ENCODE measurements around the gene FILIP1L. TPM values are rescaled to one million over a fixed set of nuclear protein-coding genes. Genes with fewer than 3 reads are reported as not detected.
A peak's percentile ranks its signal among the peaks of the same experiment; 100 is the strongest.

Gene FILIP1L
- total and polyA plus RNA-seq, 2 of the 4 experiments (the other 2 are of a cell fraction): 11.5 to 19.9 TPM

- intact Hi-C loops (cut with micrococcal nuclease): no loop called here
- BruUV-seq (replicated peaks): no TSS peak
- TF ChIP-seq USF2 (IDR thresholded peaks at IDR 0.05; ENCODE audit: low read depth, low read length) (no peak), CTCF (conservative IDR thresholded peaks at IDR 0.05; ENCODE audit: low read depth, low read length) (no peak), NFE2L2 (IDR thresholded peaks at IDR 0.05; ENCODE audit: low read depth, low read length) (no peak), MAFK (IDR thresholded peaks at IDR 0.05; ENCODE audit: low read depth, low read length) (no peak), CEBPB (IDR thresholded peaks at IDR 0.05; ENCODE audit: low read depth, low read length) (no peak), ELK1 (IDR thresholded peaks at IDR 0.05; ENCODE audit: borderline replicate concordance, low read depth, low read length) (no peak), MXI1 (IDR thresholded peaks at IDR 0.05; ENCODE audit: borderline replicate concordance, low read depth, low read length) (no peak), RFX5 (IDR thresholded peaks at IDR 0.05; ENCODE audit: low read depth, low read length) (no peak), RAD21 (IDR thresholded peaks at IDR 0.05; ENCODE audit: low read length) (no peak), CHD1 (IDR thresholded peaks at IDR 0.05; ENCODE audit: low read depth, low read length) (no peak), RCOR1 (IDR thresholded peaks at IDR 0.05; ENCODE audit: insufficient replicate concordance, low read length) (no peak), BHLHE40 (IDR thresholded peaks at IDR 0.05; ENCODE audit: low read depth, low read length) (no peak), POLR2A (IDR thresholded peaks at IDR 0.05; ENCODE audit: low read depth, low read length) (no peak), SMC3 (IDR thresholded peaks at IDR 0.05; ENCODE audit: low read depth, low read length) (no peak), FOS (IDR thresholded peaks at IDR 0.05; ENCODE audit: low read depth, low read length) (no peak), MAZ (IDR thresholded peaks at IDR 0.05; ENCODE audit: borderline replicate concordance, low read depth, low read length) (no peak)
These were observed 13.9 kb downstream of the FILIP1L start for GRCh38 chr3:100100425-100100824.

More at GRCh38 chr3:100100425-100100824, 13.9 kb downstream of the FILIP1L start:
- in situ Hi-C loops (cut with MboI; ENCODE audit: low sequenced_read_pairs): no loop called here
- Histone ChIP-seq H4K8ac (ENCODE audit: low read depth in 2 of 2, low read length in 2 of 2) (peak overlapping the region in 1 of 2 experiments; percentile 22; a peak in 2 of 4 replicates), H3K9me3 (ENCODE audit: control insufficient read depth, insufficient read depth, low read length) (no peaks in the 10 kb centered on the region), H4K5ac (ENCODE audit: low read depth, low read length) (no peak overlapping the region), H2AK5ac (ENCODE audit: low read depth, low read length) (no peak overlapping the region), H3K27me3 (ENCODE audit: control insufficient read depth, insufficient read depth, low read length) (no peaks in the 10 kb centered on the region), H3K56ac (ENCODE audit: extremely low read depth, insufficient read depth, low read length) (no peak overlapping the region), H2BK20ac (ENCODE audit: low read depth, low read length) (no peak overlapping the region), H3K79me1 (ENCODE audit: low read depth in 1 of 2, low read length in 2 of 2) (no peaks in the 10 kb centered on the region), H3K4ac (ENCODE audit: low read depth, low read length) (no peak overlapping the region; the same call in 1 of the 2 replicates), H2AFZ (replicated peaks; ENCODE audit: low read length, poor library complexity) (no peak overlapping the region), H3K9me1 (ENCODE audit: insufficient read depth, low read length) (peaks cover 7% of the 10 kb centered on the region), H3K23ac (ENCODE audit: low read depth, low read length) (peak overlapping the region; percentile 6; the same call in 1 of the 2 replicates), H2BK120ac (ENCODE audit: low read depth, low read length) (0 out of 2 replicates have a peak overlapping the region, but pooled peaks have one; percentile 50), H3K4me2 (ENCODE audit: low read depth, low read length) (no peak overlapping the region), H2BK5ac (ENCODE audit: low read depth, low read length, poor library complexity, severe bottlenecking) (peak overlapping the region; percentile 40), H2BK15ac (ENCODE audit: low read depth, low read length) (no peak overlapping the region), H2AK9ac (replicated peaks; ENCODE audit: low read depth, low read length, poor library complexity) (no peak overlapping the region), H3K4me1 (ENCODE audit: control insufficient read depth, insufficient read depth, low read length) (peaks cover 21% of the 10 kb centered on the region), H4K91ac (ENCODE audit: insufficient read depth, low read depth, low read length) (no peak overlapping the region; the same call in 1 of the 2 replicates), H3K9ac (ENCODE audit: low read depth, low read length) (no peak overlapping the region), H3K36me3 (ENCODE audit: control insufficient read depth, insufficient read depth, low read length) (no peaks in the 10 kb centered on the region), H3K18ac (ENCODE audit: low read depth, low read length) (peak overlapping the region; percentile 24; the same call in 1 of the 2 replicates), H3K4me3 (ENCODE audit: insufficient read depth, low read depth, low read length) (no peak overlapping the region), H3K27ac (ENCODE audit: insufficient read depth, low read length) (no peak overlapping the region), H3K14ac (replicated peaks; ENCODE audit: low read depth, low read length) (peak overlapping the region; percentile 51), H4K20me1 (ENCODE audit: insufficient read depth, low read length) (peaks cover 3% of the 10 kb centered on the region; the same call in 1 of the 2 replicates)
- dilution Hi-C loops (cut with HindIII; ENCODE audit: low sequenced_read_pairs, unreplicated experiment): no loop called here
- 100% methylated on average over 1 of the region's 2 CpGs; no CpG with 5 or more reads in 1 of the 2 experiments for WGBS, 2 experiments (ENCODE audit: extremely low coverage in 2 of 2, insufficient read length in 1 of 2)
- DNase-seq: peak; percentile 68
- ATAC-seq (ENCODE audit: low read depth): peak; percentile 33
- ChIA-PET CTCF (interaction anchor here (0.9 kb wide), 1 partner anchor 10 kb away, joined by 3 read pairs; no protein-coding TSS in a partner anchor), POLR2A (ENCODE audit: unreplicated experiment) (interaction anchor here (0.6 to 1.0 kb wide), 2 partner anchors 11 to 36 kb away, joined by 3 to 12 read pairs; no protein-coding TSS in a partner anchor)

Measured in IMR-90 (cell line).